ENCODE results near the gene PRDM5.

PRDM5 gene

DNA sequence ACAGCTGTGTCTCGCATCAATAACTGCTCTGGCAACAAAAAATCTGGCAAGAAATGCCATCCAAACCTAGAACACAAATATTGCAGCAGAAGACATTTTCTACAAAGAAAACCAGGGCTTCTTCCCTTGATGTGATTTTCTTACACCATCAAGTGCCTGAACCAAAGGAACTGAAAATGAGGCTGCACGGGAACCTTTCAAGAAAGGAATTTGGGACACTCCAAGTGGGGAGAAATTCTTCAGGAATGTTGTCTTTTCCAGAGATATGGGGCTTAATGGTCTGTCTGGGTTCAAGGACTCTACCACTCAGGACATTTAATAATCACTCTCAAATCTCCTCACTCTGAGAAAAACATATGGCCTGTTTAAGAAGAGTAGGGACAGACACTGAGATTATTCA, 57.6 kb downstream of the PRDM5 start:
- Mint-ChIP-seq H3K4me3 (no peak overlapping the region), H3K9me3 (no peaks in the 10 kb centered on the region), H3K36me3 (ENCODE audit: low read depth) (peaks cover 4% of the 10 kb centered on the region), H3K4me1 (peaks cover 7% of the 10 kb centered on the region), H3K27me3 (ENCODE audit: low read depth, poor library complexity) (no peaks in the 10 kb centered on the region), H3K27ac (no peak overlapping the region)
- DNase-seq: no peak
- TF ChIP-seq, protein P1, sequence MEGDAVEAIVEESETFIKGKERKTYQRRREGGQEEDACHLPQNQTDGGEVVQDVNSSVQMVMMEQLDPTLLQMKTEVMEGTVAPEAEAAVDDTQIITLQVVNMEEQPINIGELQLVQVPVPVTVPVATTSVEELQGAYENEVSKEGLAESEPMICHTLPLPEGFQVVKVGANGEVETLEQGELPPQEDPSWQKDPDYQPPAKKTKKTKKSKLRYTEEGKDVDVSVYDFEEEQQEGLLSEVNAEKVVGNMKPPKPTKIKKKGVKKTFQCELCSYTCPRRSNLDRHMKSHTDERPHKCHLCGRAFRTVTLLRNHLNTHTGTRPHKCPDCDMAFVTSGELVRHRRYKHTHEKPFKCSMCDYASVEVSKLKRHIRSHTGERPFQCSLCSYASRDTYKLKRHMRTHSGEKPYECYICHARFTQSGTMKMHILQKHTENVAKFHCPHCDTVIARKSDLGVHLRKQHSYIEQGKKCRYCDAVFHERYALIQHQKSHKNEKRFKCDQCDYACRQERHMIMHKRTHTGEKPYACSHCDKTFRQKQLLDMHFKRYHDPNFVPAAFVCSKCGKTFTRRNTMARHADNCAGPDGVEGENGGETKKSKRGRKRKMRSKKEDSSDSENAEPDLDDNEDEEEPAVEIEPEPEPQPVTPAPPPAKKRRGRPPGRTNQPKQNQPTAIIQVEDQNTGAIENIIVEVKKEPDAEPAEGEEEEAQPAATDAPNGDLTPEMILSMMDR (IDR thresholded peaks at IDR 0.05): no peak

GRCh38 chr4:120862432-120862831, 60.1 kb downstream of the PRDM5 start:
- Mint-ChIP-seq H3K4me3 (no peak overlapping the region), H3K36me3 (ENCODE audit: low read depth) (peaks cover 4% of the 10 kb centered on the region), H3K9me3 (no peaks in the 10 kb centered on the region), H3K27ac (no peak overlapping the region), H3K27me3 (ENCODE audit: low read depth, poor library complexity) (no peaks in the 10 kb centered on the region), H3K4me1 (no peaks in the 10 kb centered on the region)
- TF ChIP-seq, protein P1 (IDR thresholded peaks at IDR 0.05): no peak
- DNase-seq: no peak

- Mint-ChIP-seq H3K27me3 (ENCODE audit: low read depth, poor library complexity) (no peaks in the 10 kb centered on the region), H3K4me1 (no peaks in the 10 kb centered on the region), H3K27ac (no peak overlapping the region), H3K36me3 (ENCODE audit: low read depth) (peaks cover 4% of the 10 kb centered on the region), H3K4me3 (no peak overlapping the region), H3K9me3 (no peaks in the 10 kb centered on the region)
- TF ChIP-seq, protein P1 (IDR thresholded peaks at IDR 0.05): no peak
- DNase-seq: no peak
Measured at GRCh38 chr4:120861852-120862251, 60.7 kb downstream of the PRDM5 start.

DNA sequence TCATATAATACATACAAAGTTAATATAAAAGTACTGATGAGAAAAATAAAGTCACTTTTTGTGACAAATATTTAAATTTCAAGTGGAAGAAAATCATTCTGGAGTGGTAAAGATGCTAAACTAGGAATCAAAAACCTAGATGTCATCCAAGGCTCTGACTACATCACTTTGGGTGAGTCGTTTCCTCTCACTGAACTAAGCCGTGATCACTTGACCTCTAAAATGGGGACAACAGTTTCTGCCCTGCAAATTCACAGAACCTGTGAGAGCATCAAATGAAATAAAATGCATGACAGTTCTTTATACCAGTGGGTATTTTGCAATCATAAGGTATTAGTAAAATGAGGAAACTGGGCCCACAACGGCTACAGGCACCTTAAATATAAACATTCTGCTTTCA, 63.8 kb downstream of the PRDM5 start:
- H3K4me1 Mint-ChIP-seq: no peaks in the 10 kb centered on the region
- TF ChIP-seq, protein P1 (IDR thresholded peaks at IDR 0.05): no peak
- H3K27ac Mint-ChIP-seq: peak overlapping the region; percentile 46
- no peak for DNase-seq
- H3K27me3 Mint-ChIP-seq (ENCODE audit: low read depth, poor library complexity): no peaks in the 10 kb centered on the region
- peaks cover 4% of the 10 kb centered on the region for H3K36me3 Mint-ChIP-seq (ENCODE audit: low read depth)
- no peaks in the 10 kb centered on the region for H3K9me3 Mint-ChIP-seq
- H3K4me3 Mint-ChIP-seq: no peak overlapping the region

DNA sequence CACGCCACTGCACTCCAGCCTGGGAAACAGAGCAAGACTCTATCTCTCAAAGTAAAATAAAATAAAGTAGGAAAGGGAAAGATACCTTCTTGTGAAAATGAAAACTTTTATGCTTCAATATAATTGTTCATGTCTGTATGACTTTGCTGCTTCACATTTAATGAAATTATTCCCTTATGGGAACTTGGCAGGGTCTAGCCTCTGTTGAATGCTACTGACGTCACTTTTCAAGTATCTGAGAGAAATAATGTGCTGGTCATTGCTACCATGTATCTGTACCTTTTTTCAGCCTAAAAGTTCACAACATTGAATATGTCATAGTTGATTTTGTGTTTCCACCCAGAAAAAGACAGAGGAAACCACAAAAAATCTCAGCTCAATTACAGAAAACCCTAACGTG, 65.2 kb downstream of the PRDM5 start:
- no peak for DNase-seq
- no peaks in the 10 kb centered on the region for H3K9me3 Mint-ChIP-seq

DNA sequence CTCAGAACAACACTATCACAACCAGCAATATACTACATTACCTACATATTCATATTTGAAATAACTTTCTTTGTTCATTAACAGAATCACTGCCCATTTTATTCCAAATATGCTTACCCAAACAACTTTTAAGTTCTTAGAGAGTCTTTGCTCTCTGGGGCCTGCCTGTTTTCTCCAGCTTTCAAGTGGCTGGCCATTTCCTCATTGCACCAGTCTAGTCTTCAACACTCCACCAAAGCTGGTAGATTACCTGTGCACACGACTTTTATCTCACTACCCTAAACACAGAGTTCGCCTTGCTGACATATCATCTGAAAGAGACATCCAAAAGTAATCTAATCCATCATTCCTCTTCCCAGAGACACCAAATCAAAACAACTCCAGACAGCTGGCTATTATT, 66.2 kb downstream of the PRDM5 start:
- peak overlapping the region; percentile 3 for H3K27ac Mint-ChIP-seq

More for the DNA sequence above, 65.2 kb downstream of the PRDM5 start:
- H3K27me3 Mint-ChIP-seq (ENCODE audit: low read depth, poor library complexity): no peaks in the 10 kb centered on the region
- H3K36me3 Mint-ChIP-seq (ENCODE audit: low read depth): peaks cover 14% of the 10 kb centered on the region
- TF ChIP-seq, protein P1 (IDR thresholded peaks at IDR 0.05): no peak
- no peak overlapping the region for H3K4me3 Mint-ChIP-seq
- H3K4me1 Mint-ChIP-seq: no peaks in the 10 kb centered on the region
- no peak overlapping the region for H3K27ac Mint-ChIP-seq

More for the DNA sequence above, 66.2 kb downstream of the PRDM5 start:
- no peaks in the 10 kb centered on the region for H3K4me1 Mint-ChIP-seq
- TF ChIP-seq, protein P1 (IDR thresholded peaks at IDR 0.05): no peak
- no peaks in the 10 kb centered on the region for H3K27me3 Mint-ChIP-seq (ENCODE audit: low read depth, poor library complexity)
- DNase-seq: no peak
- H3K36me3 Mint-ChIP-seq (ENCODE audit: low read depth): peaks cover 19% of the 10 kb centered on the region
- no peak overlapping the region for H3K4me3 Mint-ChIP-seq
- H3K9me3 Mint-ChIP-seq: no peaks in the 10 kb centered on the region

All from nephron progenitor cell (in vitro differentiated cells).